ENCODE data around the gene MARS1.
"Not testable (repeated sequence)": the region's sequence is repeated elsewhere in the genome, so short reads cannot be mapped to it uniquely, and the experiment has no call there.

MARS1 gene

DNA sequence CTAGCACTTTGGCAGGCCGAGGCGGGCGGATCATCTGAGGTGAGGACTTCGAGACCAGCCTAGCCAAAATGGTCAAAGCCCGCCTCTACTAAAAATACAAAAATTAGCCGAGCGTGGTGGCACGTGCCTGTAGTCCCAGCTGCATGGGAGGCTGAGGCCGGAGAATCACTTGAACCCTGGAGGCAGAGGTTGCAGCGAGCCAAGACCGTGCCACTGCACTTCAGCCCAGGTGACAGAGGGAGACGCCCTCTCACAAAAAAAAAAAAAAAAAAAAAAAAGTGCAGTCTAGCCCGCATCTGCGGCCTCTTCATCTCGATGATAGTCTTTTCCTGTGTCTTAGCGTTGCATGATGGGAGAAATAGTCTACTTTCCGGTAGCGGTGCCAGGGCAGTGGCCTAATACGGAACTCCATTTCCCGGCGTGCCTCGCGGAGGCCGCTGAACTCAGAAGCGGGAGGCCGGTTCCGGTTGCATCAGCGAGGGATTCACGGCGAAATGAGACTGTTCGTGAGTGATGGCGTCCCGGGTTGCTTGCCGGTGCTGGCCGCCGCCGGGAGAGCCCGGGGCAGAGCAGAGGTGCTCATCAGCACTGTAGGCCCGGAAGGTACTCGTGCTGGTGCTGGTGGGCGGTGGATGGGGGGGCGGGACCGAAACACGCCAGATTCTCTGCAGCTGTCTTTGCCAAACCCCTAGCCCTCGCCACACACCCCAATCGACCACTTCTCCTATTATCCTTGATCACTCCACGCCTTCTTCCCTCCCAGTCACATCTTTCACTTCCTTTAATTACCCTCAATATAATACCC, at the start of gene MARS1:
TSS of gene MARS1 (plus strand) at position 472 of the 805 bp plus-strand sequence. CDS start at position 495, 23 bp downstream.
- peak; percentile 83 to 86 for DNase-seq (ENCODE audit: low read depth in 2 of 2)

- no peak for DNase-seq (ENCODE audit: low read depth in 2 of 2)
Measured at GRCh38 chr12:57438400-57438799, 49.5 kb upstream of the MARS1 start.

- DNase-seq (ENCODE audit: low read depth in 2 of 2): no peak
Measured at GRCh38 chr12:57439762-57440266, 48.1 kb upstream of the MARS1 start.

DNA sequence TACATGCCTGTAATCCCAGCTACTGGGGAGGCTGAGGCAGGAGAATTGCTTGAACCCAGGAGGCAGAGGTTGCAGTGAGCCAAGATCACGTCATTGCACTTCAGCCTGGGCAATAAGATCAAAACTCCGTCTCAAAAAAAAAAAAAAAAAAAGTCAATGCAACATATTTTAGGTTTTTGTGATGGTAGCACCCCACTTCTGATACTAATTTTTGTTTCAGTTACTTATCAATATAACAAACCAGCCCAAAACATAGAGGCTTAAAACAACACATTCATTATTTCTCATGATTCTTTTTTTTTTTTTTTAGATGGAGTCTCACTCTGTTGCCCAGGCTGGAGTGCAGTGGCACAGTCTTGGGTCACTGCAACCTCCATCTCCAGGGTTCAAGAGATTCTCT, 46.5 kb upstream of the MARS1 start:
- not testable (repeated sequence) for DNase-seq (ENCODE audit: low read depth in 2 of 2)

- DNase-seq (ENCODE audit: low read depth in 2 of 2): no peak
Measured at GRCh38 chr12:57441846-57442427, 45.9 kb upstream of the MARS1 start.

DNA sequence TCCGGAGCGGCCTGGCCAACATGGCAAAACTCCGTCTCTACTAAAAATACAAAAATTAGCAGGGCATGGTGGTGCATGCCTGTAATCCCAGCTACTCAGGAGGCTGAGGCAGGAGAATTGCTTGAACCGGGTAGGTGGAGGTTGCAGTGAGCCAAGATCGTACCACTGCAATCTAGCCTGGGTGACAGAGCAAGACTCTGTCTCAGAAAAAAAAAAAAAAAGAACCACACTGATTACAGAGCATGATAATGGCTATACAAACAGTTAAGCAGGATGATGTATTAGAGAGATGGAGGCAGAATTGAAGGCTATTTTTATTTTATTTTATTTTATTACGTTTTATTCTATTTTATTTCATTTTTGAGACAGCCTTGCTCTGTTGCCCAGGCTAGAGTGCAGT, 43.5 kb upstream of the MARS1 start:
- DNase-seq (ENCODE audit: low read depth in 2 of 2): not testable (repeated sequence)

DNA sequence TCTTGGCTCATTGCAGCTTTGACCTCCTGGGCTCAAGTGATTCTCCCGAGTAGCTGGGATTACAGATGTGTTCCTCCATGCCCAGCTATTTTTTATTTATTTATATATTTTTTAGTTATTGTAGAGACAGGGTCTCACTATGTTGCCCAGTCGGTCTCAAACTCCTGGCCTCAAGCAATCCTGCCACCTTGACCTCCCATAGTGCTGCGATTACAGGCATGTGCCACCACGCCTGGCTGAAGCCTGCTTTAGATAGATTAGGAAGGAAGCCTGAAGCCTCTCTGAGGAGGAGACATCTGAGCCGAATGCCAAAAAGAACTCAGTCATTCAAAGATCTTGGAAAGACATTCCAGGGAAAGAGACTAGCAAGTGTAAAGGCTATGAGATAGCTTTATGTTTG, 43.1 kb upstream of the MARS1 start:
- no peak for DNase-seq (ENCODE audit: low read depth in 2 of 2)

GRCh38 chr12:57446292-57446960, 41.4 kb upstream of the MARS1 start:
- DNase-seq (ENCODE audit: low read depth in 2 of 2): no peak

GRCh38 chr12:57448669-57449068, 39.2 kb upstream of the MARS1 start:
- DNase-seq (ENCODE audit: low read depth in 2 of 2): no peak

- no peak for DNase-seq (ENCODE audit: low read depth in 2 of 2)
Measured at GRCh38 chr12:57449375-57449774, 38.5 kb upstream of the MARS1 start.

DNA sequence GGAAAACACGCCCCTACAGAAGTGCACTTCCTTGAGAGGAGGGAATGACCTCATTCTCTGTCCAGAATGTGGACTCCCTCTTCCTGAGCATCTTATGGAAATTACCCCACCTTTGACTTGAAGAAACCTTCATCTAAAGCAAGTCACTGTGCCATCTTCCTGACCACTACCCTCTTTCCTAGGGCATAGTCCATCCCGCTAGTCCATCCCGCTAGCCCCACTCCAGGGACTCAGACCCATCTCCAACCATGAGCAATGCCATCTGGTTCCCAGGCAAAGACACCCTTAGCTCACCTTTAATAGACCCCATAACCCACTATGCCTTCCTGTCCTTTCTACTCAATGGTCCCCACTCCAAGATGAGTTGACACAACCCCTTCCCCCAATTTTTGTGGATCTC, 37.8 kb upstream of the MARS1 start:
- no peak for DNase-seq (ENCODE audit: low read depth in 2 of 2)

DNA sequence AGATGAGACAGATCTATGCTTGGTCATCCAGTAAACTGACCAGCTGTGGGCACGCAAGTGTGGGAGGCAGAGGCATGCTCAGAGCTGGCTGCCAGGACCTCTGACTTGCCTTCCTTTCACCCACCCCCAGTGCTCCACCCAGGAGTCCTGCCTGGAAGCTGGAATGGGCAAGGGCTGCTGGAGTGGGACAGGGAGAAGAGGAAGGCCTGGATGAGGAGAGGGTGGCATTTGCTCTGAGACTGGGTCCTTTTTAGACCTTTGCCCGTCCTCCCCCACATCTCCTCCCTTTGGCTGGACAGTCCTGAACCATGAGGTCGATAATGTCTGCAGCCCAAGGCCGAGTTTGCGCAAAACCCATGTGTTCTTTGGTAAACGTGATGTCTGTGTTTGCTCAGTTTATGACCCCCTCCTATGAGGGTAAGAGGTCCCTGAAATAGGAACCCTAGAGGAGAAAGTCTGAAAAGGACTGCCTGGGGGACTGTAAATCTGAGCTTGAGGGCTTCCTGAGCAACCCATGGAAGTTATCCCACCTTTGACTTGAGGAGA, 36.6 kb upstream of the MARS1 start:
- no peak for DNase-seq (ENCODE audit: low read depth in 2 of 2)

DNA sequence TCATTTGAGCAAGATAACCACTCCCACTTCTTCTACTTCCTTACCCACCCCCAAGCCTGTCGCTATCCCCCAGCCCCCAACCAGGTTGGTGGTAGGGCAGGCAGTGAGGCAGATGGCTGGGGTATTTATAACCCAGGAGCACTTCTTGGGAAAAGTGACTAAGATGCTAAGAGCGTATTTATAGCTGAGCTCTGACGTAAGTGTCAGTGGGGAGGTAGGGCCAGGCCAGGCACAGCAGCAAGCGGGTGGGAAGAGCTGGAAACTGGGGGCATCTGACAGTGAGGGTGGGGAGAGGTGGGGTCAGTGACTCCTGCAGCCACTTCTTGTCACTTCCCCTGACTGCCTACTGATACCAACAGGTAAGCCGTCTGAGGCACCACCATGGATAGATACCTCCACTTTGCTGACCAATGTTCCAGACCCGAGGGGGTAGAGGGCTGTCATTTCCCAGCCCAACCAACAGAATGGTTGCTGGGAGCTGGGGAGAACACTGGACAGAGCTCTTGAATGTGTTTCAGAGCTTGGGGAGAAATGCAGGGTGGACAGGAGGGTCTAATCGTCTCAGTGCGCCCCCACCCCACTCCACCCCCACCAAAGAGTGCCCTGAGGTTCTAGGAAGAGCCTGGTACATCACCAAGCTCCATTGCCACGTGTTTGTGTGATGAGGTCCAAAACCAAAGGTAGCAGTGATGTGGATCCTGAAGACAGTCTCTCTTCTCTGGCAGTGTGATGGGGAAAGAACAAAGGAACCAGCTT, 35.5 kb upstream of the MARS1 start:
- DNase-seq (ENCODE audit: low read depth in 2 of 2): no peak

DNA sequence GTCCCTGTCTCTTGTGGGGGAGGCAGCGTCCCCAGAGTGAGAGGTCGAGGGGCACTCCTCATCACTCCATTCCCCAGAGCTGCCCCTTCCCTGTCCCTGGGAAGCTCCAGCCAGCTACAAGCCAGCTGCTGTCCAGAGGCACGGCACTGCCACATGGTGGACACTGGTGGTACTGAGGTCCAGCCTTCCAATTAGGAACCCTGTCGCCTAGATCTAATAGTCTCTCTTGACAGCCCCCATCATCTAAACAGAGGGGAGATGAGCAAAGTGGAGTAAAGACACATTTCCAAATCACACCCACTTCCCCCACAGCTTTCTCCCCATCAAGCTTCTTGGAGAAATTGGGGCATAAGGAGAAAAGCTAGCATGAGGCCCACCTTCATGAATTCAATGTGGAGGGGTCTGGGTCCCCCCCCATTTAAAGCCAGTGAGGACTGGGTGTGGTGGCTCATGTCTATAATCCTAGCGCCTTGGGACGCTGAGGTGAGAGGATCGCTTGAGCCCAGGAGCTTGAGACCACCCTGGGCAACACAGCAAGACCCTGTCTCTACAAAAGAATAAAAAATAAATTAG, 34.8 kb upstream of the MARS1 start:
- DNase-seq (ENCODE audit: low read depth in 2 of 2): peak in 1 of 2 donors; percentile 56

DNA sequence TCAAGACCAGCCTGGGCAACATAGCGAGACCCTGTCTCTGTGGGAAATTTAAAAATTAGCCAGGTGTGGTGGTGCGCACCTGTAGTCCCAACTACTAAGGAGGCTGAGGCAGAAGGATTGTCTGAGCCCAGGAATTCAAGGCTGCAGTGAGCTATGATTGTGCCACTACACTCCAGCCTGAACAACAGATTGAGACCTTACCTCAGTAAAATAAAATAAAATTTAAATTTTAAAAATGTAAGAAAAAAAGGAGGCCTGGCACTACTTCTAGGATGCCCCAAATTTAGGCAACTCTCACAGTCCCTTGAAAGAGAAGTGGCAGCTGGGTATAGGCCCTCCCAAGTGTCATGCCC, 33.7 kb upstream of the MARS1 start:
- DNase-seq (ENCODE audit: low read depth in 2 of 2): no peak

GRCh38 chr12:57454566-57455373, 33.1 kb upstream of the MARS1 start, which contains the start of gene INHBE:
TSS of gene INHBE (plus strand) at chr12:57455307. CDS start at chr12:57455537, 230 bp downstream.
- DNase-seq (ENCODE audit: low read depth in 2 of 2): no peak

DNA sequence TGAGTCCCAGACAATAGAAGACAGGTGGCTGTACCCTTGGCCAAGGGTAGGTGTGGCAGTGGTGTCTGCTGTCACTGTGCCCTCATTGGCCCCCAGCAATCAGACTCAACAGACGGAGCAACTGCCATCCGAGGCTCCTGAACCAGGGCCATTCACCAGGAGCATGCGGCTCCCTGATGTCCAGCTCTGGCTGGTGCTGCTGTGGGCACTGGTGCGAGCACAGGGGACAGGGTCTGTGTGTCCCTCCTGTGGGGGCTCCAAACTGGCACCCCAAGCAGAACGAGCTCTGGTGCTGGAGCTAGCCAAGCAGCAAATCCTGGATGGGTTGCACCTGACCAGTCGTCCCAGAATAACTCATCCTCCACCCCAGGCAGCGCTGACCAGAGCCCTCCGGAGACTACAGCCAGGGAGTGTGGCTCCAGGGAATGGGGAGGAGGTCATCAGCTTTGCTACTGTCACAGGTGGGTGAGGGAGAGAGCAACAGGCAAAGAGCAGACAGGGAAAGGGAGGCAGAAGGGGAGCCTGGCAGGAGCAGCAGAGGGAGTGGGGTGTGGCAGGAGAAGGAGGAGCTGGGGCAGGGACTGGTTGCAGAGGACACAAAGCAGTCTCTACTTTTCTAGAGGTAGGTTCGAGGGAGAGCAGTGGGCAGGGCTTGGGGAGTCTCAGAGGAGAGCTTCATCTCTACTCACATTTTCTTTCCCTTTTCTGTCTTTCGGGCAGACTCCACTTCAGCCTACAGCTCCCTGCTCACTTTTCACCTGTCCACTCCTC, 32.3 kb upstream of the MARS1 start:
- no peak for DNase-seq (ENCODE audit: low read depth in 2 of 2)

DNA sequence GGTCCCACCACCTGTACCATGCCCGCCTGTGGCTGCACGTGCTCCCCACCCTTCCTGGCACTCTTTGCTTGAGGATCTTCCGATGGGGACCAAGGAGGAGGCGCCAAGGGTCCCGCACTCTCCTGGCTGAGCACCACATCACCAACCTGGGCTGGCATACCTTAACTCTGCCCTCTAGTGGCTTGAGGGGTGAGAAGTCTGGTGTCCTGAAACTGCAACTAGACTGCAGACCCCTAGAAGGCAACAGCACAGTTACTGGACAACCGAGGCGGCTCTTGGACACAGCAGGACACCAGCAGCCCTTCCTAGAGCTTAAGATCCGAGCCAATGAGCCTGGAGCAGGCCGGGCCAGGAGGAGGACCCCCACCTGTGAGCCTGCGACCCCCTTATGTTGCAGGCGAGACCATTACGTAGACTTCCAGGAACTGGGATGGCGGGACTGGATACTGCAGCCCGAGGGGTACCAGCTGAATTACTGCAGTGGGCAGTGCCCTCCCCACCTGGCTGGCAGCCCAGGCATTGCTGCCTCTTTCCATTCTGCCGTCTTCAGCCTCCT, 31.6 kb upstream of the MARS1 start:
- DNase-seq (ENCODE audit: low read depth in 2 of 2): no peak

DNA sequence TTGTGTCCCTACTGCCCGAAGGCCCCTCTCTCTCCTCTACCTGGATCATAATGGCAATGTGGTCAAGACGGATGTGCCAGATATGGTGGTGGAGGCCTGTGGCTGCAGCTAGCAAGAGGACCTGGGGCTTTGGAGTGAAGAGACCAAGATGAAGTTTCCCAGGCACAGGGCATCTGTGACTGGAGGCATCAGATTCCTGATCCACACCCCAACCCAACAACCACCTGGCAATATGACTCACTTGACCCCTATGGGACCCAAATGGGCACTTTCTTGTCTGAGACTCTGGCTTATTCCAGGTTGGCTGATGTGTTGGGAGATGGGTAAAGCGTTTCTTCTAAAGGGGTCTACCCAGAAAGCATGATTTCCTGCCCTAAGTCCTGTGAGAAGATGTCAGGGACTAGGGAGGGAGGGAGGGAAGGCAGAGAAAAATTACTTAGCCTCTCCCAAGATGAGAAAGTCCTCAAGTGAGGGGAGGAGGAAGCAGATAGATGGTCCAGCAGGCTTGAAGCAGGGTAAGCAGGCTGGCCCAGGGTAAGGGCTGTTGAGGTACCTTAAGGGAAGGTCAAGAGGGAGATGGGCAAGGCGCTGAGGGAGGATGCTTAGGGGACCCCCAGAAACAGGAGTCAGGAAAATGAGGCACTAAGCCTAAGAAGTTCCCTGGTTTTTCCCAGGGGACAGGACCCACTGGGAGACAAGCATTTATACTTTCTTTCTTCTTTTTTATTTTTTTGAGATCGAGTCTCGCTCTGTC, 31.0 kb upstream of the MARS1 start:
- no peak for DNase-seq (ENCODE audit: low read depth in 2 of 2)
